ENCODE measurements around the gene ASH1L.
"Not testable (repeated sequence)": the region's sequence is repeated elsewhere in the genome, so short reads cannot be mapped to it uniquely, and the experiment has no call there.

The ASH1L gene

GRCh38 chr1:155455588-155456195 lies 106.9 kb downstream of the ASH1L start:
- Histone ChIP-seq H3K4me1 (peaks cover 0 to 13% (median 6%) of the 10 kb centered on the region in 4 donors), H3K4me3 (no peak overlapping the region), H3K9me3 (no peaks in the 10 kb centered on the region), H3K27me3 (no peaks in the 10 kb centered on the region), H3K27ac (no peak overlapping the region), H3K36me3 (peaks cover 3 to 37% (median 5%) of the 10 kb centered on the region in 3 donors)
- DNase-seq, result no peak
- TF ChIP-seq, protein P1, sequence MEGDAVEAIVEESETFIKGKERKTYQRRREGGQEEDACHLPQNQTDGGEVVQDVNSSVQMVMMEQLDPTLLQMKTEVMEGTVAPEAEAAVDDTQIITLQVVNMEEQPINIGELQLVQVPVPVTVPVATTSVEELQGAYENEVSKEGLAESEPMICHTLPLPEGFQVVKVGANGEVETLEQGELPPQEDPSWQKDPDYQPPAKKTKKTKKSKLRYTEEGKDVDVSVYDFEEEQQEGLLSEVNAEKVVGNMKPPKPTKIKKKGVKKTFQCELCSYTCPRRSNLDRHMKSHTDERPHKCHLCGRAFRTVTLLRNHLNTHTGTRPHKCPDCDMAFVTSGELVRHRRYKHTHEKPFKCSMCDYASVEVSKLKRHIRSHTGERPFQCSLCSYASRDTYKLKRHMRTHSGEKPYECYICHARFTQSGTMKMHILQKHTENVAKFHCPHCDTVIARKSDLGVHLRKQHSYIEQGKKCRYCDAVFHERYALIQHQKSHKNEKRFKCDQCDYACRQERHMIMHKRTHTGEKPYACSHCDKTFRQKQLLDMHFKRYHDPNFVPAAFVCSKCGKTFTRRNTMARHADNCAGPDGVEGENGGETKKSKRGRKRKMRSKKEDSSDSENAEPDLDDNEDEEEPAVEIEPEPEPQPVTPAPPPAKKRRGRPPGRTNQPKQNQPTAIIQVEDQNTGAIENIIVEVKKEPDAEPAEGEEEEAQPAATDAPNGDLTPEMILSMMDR (IDR thresholded peaks at IDR 0.05), result no peak
- intact Hi-C loops (cut with DNase I; ENCODE audit: low total_unique reads), result no loop called here

GRCh38 chr1:155454096-155454495 lies 108.5 kb downstream of the ASH1L start:
- Histone ChIP-seq H3K4me1 (peaks cover 0 to 13% (median 6%) of the 10 kb centered on the region in 4 donors), H3K27me3 (no peaks in the 10 kb centered on the region), H3K9me3 (no peaks in the 10 kb centered on the region), H3K4me3 (no peak overlapping the region), H3K27ac (no peak overlapping the region), H3K36me3 (peaks cover 5 to 40% (median 9%) of the 10 kb centered on the region in 3 donors)
- TF ChIP-seq, protein P1 (IDR thresholded peaks at IDR 0.05), result no peak
- intact Hi-C loops (cut with DNase I; ENCODE audit: low total_unique reads), result no loop called here
- DNase-seq, result no peak

GRCh38 chr1:155453141-155453540 lies 109.5 kb downstream of the ASH1L start:
- no peak overlapping the region for H3K27ac ChIP-seq
- peaks cover 0 to 13% (median 6%) of the 10 kb centered on the region in 4 donors for H3K4me1 ChIP-seq
- H3K9me3 ChIP-seq, result no peaks in the 10 kb centered on the region
- DNase-seq, result no peak
- H3K4me3 ChIP-seq, result no peak overlapping the region
- H3K27me3 ChIP-seq, result no peaks in the 10 kb centered on the region
- peaks cover 5 to 41% (median 12%) of the 10 kb centered on the region in 3 donors for H3K36me3 ChIP-seq
- intact Hi-C loops (cut with DNase I; ENCODE audit: low total_unique reads), result no loop called here
- TF ChIP-seq, protein P1 (IDR thresholded peaks at IDR 0.05), result no peak

GRCh38 chr1:155451199-155451598 lies 111.4 kb downstream of the ASH1L start:
- TF ChIP-seq, protein P1 (IDR thresholded peaks at IDR 0.05), result no peak
- Histone ChIP-seq H3K9me3 (no peaks in the 10 kb centered on the region), H3K4me1 (peaks cover 0 to 12% (median 5%) of the 10 kb centered on the region in 4 donors), H3K27ac (no peak overlapping the region), H3K4me3 (no peak overlapping the region), H3K36me3 (peaks cover 5 to 41% (median 12%) of the 10 kb centered on the region in 3 donors), H3K27me3 (no peaks in the 10 kb centered on the region)
- intact Hi-C loops (cut with DNase I; ENCODE audit: low total_unique reads), result no loop called here
- no peak for DNase-seq

GRCh38 chr1:155442431-155442830 lies 120.2 kb downstream of the ASH1L start:
- H3K4me1 ChIP-seq; DNase-seq; H3K27ac ChIP-seq; H3K27me3 ChIP-seq; H3K4me3 ChIP-seq; H3K9me3 ChIP-seq; intact Hi-C loops (cut with DNase I; ENCODE audit: low total_unique reads): not testable (repeated sequence)
- H3K36me3 ChIP-seq, result peaks cover 11 to 17% (median 15%) of the 10 kb centered on the region in 3 donors

GRCh38 chr1:155437405-155437804 lies 125.2 kb downstream of the ASH1L start:
- peaks cover 0 to 5% (median 2%) of the 10 kb centered on the region in 4 donors for H3K4me1 ChIP-seq
- H3K36me3 ChIP-seq, result peaks cover 15 to 50% (median 32%) of the 10 kb centered on the region in 3 donors
- H3K4me3 ChIP-seq, result no peak overlapping the region
- H3K27me3 ChIP-seq, result no peaks in the 10 kb centered on the region
- TF ChIP-seq, protein P1 (IDR thresholded peaks at IDR 0.05), result no peak
- no peaks in the 10 kb centered on the region for H3K9me3 ChIP-seq
- no peak for DNase-seq
- no peak overlapping the region for H3K27ac ChIP-seq
- intact Hi-C loops (cut with DNase I; ENCODE audit: low total_unique reads), result no loop called here

- DNase-seq; H3K27ac ChIP-seq; H3K4me1 ChIP-seq; intact Hi-C loops (cut with DNase I; ENCODE audit: low total_unique reads); H3K27me3 ChIP-seq; H3K9me3 ChIP-seq; H3K4me3 ChIP-seq: not testable (repeated sequence)
- peaks cover 15 to 65% (median 41%) of the 10 kb centered on the region in 3 donors for H3K36me3 ChIP-seq
These were observed 128.7 kb downstream of the ASH1L start for GRCh38 chr1:155433831-155434389.

DNA sequence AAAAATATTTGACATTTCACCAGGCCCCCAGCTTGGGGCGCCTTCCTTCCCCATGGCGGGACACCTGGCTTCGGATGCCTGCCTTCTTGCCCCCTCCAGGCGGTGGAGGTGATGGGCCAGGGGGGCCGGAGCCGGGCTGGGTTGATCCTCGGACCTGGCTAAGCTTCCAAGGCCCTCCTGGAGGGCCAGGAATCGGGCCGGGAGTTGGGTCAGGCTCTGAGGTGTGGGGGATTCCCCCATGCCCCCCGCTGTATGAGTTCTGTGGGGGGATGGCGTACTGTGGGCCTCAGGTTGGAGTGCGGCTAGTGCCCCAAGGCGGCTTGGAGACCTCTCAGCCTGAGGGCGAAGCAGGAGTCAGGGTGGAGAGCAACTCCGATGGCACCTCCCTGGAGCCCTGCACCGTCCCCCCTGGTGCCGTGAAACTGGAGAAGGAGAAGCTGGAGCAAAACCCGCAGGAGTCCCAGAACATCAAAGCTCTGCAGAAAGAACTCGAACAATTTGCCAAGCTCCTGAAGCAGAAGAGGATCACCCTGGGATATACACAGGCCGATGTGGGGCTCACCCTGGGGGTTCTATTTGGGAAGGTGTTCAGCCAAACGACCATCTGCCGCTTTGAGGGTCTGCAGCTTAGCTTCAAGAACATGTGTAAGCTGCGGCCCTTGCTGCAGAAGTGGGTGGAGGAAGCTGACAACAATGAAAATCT lies 129.3 kb downstream of the ASH1L start:
- DNase-seq; H3K27me3 ChIP-seq; H3K9me3 ChIP-seq; H3K27ac ChIP-seq; H3K4me3 ChIP-seq; H3K4me1 ChIP-seq; intact Hi-C loops (cut with DNase I; ENCODE audit: low total_unique reads): not testable (repeated sequence)
- peaks cover 12 to 58% (median 35%) of the 10 kb centered on the region in 3 donors for H3K36me3 ChIP-seq

Data from tibial artery (tissue), 4 donors.